ENCODE results near the gene BMP15. TPM values are rescaled to one million over a fixed set of nuclear protein-coding genes. Genes with fewer than 3 reads are reported as not detected.

BMP15 gene
- total RNA-seq, 1 experiment from 2014 or later, result not detected

- H4K8ac ChIP-seq (replicated peaks; ENCODE audit: insufficient read length, low read depth, low read length), result no peak overlapping the region
- H3T11ph ChIP-seq (ENCODE audit: low read length), result no peak overlapping the region
- H3K4me1 Mint-ChIP-seq, result peaks cover 11 to 13% of the 10 kb centered on the region in 2 experiments
- H2BK12ac ChIP-seq (ENCODE audit: insufficient read length, low read depth, low read length), result no peak overlapping the region
- H2BK5ac ChIP-seq (ENCODE audit: insufficient read length, low read length), result no peak overlapping the region
- H3K27ac Mint-ChIP-seq, result no peak overlapping the region
- no peak overlapping the region for H3K18ac ChIP-seq (ENCODE audit: insufficient read length, low read depth, low read length)
- TF ChIP-seq CTCF (conservative IDR thresholded peaks at IDR 0.05), result no peak
- H3K9ac ChIP-seq (ENCODE audit: extremely low read depth, insufficient read length, low read length), result no peak overlapping the region
- no peak overlapping the region for H3K23ac ChIP-seq (ENCODE audit: insufficient read length, low read depth, low read length)
- no peaks in the 10 kb centered on the region for H3K79me1 ChIP-seq (ENCODE audit: insufficient read depth, low read depth, low read length, poor library complexity, severe bottlenecking)
- no peaks in the 10 kb centered on the region for H3K79me2 ChIP-seq (ENCODE audit: insufficient read depth, low read length)
- no peak overlapping the region for H3K4ac ChIP-seq (ENCODE audit: low read depth, low read length)
- H3K4me1 ChIP-seq (ENCODE audit: insufficient read depth, low read length), result peaks cover 7% of the 10 kb centered on the region; the same call in 1 of the 2 replicates
- WGBS (ENCODE audit: extremely low coverage, insufficient read length, low lambda C conversion rate), result no CpG with 5 or more reads among the region's 4 CpGs
- H2BK20ac ChIP-seq (ENCODE audit: low read depth, low read length, poor library complexity, severe bottlenecking), result no peak overlapping the region
- H3K23me2 ChIP-seq (ENCODE audit: insufficient read length, low read depth, low read length, poor library complexity, severe bottlenecking), result no peaks in the 10 kb centered on the region
- H3K9me3 Mint-ChIP-seq, result peaks cover 49% of the 10 kb centered on the region in 2 experiments
- no peak overlapping the region for H2AFZ ChIP-seq (ENCODE audit: low read length)
- no peak overlapping the region for H4K91ac ChIP-seq (ENCODE audit: insufficient read length, low read depth, low read length)
- no peak overlapping the region for H3K56ac ChIP-seq (ENCODE audit: insufficient read length, low read depth, low read length)
- H4K5ac ChIP-seq (ENCODE audit: insufficient read length, low read depth, low read length), result no peak overlapping the region
- H3K4me2 ChIP-seq (ENCODE audit: insufficient read depth, insufficient read length, low read length), result no peak overlapping the region
- DNase-seq, result no peak
- H3K14ac ChIP-seq (ENCODE audit: insufficient read depth, low read length), result no peak overlapping the region
- no peaks in the 10 kb centered on the region for H4K20me1 ChIP-seq (ENCODE audit: control insufficient read depth, insufficient read depth, insufficient read length)
- peaks cover 0 to 3% (median 0%) of the 10 kb centered on the region in 3 experiments; a peak in 1 of 7 replicates for H3K36me3 Mint-ChIP-seq (ENCODE audit: insufficient read depth in 1 of 3, low read depth in 3 of 3)
- H3K27me3 ChIP-seq (ENCODE audit: insufficient read depth, low read length), result no peaks in the 10 kb centered on the region
- H2BK15ac ChIP-seq (ENCODE audit: low read depth, low read length), result no peak overlapping the region
- no peak overlapping the region for H3K4me3 Mint-ChIP-seq
- H2AK5ac ChIP-seq (ENCODE audit: insufficient read length, low read length), result no peak overlapping the region
- H3K9me3 ChIP-seq (ENCODE audit: control insufficient read depth, low read depth, low read length), result no peaks in the 10 kb centered on the region
- H3K27me3 Mint-ChIP-seq (ENCODE audit: low read depth), result peaks cover 1% of the 10 kb centered on the region; the same call in 1 of the 2 replicates
- no peak overlapping the region for H3K27ac ChIP-seq (ENCODE audit: insufficient read length, low read depth, low read length)
- H2BK120ac ChIP-seq (ENCODE audit: low read depth, low read length, poor library complexity, severe bottlenecking), result no peak overlapping the region
Measured at GRCh38 chrX:50876551-50876950, 34.0 kb upstream of the BMP15 start.
